Measurements from ENCODE around the gene CMTM2.
"Not testable (repeated sequence)": the region's sequence is repeated elsewhere in the genome, so short reads cannot be mapped to it uniquely, and the experiment has no call there.

Gene CMTM2

DNA sequence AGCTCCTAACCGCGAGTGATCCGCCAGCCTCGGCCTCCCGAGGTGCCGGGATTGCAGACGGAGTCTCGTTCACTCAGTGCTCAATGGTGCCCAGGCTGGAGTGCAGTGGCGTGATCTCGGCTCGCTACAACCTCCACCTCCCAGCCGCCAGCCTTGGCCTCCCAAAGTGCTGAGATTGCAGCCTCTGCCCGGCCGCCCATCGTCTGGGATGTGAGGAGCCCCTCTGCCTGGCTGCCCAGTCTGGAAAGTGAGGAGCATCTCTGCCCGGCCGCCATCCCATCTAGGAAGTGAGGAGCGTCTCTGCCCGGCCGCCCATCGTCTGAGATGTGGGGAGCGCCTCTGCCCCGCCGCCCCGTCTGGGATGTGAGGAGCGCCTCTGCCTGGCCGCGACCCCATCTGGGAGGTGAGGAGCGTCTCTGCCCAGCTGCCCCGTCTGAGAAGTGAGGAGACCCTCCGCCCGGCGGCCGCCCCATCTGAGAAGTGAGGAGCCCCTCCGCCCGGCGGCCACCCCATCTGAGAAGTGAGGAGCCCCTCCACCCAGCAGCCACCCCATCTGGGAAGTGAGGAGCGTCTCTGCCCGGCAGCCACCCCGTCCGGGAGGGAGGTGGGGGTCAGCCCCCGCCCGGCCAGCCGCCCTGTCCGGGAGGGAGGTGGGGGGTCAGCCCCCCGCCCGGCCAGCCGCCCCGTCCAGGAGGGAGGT, 51.4 kb downstream of the CMTM2 start:
- DNase-seq (ENCODE audit: low read depth): not testable (repeated sequence)

DNA sequence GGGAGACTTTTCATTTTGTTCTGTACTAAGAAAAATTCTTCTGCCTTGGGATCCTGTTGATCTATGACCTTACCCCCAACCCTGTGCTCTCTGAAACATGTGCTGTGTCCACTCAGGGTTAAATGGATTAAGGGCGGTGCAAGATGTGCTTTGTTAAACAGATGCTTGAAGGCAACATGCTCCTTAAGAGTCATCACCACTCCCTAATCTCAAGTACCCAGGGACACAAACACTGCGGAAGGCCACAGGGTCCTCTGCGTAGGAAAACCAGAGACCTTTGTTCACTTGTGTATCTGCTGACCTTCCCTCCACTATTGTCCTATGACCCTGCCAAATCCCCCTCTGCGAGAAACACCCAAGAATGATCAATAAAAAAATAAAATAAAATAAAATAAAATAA, 52.3 kb downstream of the CMTM2 start:
- not testable (repeated sequence) for DNase-seq (ENCODE audit: low read depth)

DNA sequence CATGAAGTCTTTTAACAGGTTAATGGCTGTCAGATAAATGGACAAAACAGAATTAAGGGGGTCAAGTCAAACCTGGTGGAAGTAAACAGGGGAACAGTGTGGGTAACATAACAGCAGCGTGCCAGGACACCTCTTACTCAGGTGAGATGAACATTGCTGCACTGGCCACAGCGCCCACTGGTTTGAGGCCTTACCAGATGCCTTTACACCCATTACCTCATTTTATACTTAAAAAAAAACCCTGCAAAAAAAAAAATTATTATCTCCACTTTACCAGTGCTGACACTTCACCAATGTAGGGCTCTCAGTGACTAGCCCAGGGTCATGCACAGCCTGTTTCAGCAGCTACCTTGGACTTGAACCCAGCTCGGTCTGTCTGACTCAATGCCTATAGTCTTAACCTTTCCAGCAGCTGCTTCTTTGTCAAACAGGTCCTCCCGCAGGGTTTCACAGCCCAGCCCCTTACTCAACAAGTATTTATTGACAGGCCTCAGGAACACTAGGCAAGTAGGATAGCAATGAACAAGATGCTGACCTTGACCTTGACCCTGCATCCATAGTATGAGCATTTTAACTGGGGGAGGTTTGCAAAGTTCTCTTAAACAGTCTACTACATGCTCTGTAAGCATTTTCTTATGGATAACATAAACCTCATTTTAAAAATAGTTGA, 55.4 kb downstream of the CMTM2 start:
- no peak for DNase-seq (ENCODE audit: low read depth)

DNA sequence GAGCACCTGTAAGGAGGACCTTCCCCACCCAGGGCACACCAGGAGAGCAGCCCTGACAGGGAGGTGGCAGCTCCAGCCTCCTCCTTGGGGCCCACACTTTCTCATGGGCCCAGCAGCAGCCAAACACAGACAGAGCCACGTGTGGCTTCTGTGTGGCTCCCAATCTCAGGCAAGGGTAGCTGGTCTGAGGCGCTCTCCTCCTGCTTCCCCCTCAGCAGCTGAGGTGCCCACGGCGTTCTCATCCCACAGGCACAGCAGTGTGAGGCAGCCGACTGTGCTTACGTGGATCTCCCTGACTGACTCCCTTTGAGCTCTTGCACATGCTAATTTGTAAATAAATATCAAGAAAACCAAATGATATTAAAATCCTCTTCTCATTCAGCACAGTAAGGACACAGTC, 56.1 kb downstream of the CMTM2 start:
- no peak for DNase-seq (ENCODE audit: low read depth)

DNA sequence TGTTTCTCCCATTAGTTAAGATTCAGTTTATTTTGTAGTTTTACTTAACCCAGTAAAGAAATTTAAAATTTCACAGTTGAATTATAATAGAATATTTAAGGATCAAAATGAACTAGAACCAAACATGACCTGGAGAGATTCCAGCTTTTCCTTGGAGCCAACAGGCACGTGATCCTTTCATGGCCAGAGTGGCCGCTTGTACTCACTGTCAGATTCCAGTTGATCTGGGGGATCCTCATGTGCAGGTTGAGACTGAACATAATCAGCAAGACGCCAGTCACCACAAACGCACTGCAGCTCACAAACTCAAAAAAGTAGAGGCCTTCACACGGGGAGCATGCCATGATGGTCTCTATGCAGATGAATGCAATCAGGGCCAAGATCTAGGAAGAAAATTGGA, 56.9 kb downstream of the CMTM2 start:
- DNase-seq (ENCODE audit: low read depth): no peak

DNA sequence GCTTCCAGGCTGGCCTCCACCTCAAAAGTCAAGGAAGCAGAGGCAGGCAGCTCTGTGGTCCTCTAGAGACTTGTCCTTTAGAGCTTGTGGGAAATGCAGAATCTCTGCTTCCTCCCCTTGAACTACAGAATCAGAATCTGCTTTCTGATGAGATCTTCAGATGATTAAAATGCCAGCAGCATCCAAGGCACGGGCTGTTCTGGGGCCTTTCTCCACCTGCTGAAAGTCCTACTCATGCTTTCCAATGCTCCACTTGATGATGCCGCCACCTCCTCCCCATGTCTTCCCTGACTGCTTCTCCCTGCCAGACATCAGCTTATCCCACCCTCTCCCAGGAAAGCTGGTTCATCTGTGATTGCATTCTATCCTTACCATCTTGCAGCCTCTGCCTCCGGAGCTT, 58.5 kb downstream of the CMTM2 start:
- DNase-seq (ENCODE audit: low read depth): no peak
